HEK293T (cell line): Measurements from ENCODE around the gene ANK2.

Source experiments
- CTBP1 ChIP-seq: fragments of 450-650 bp; IDR thresholded peaks from 2 replicates; pipeline ENCODE4 v1.6.1; 2016; ENCODE audit warnings: borderline replicate concordance
- L3MBTL2 ChIP-seq: fragments of 450-650 bp; conservative IDR thresholded peaks from 2 replicates; pipeline ENCODE4 v1.6.1; 2016; ENCODE audit warnings: mild to moderate bottlenecking

GRCh38 chr4:113419631-113420030 lies 370.2 kb downstream of the ANK2 start:
- no peak for TF ChIP-seq L3MBTL2
- TF ChIP-seq CTBP1: no peak
